Panc1 (cell line): ENCODE measurements around the gene SCN8A. TPM values are rescaled to one million over a fixed set of nuclear protein-coding genes. Genes with fewer than 3 reads are reported as not detected.

Experiments
- ATAC-seq: fragments of 200-7000 bp; cut with Tn5 transposase; 2 replicates; pipeline ENCODE4 v1.9.1; 2020; ENCODE audit warnings: mild to moderate bottlenecking, moderate library complexity
- BruUV-seq: library from RNA; stranded (reverse); fragments of 400-500 nt; replicated peaks from 2 replicates; lab custom pipeline; 2021; lab: Mats Ljungman, UMichigan
- CTCF ChIA-PET: fragments of 300-600 bp; sonication (Branson Sonifier 250); formaldehyde crosslinking; loops from one replicate; lab custom pipeline; 2022; ENCODE audit warnings: antibody characterized with exemption; lab: Charles Lee
- POLR2A ChIA-PET: fragments of 300-600 bp; sonication (Branson Sonifier 250); formaldehyde crosslinking; loops from one replicate; lab custom pipeline; 2022; ENCODE audit warnings: antibody characterized with exemption; lab: Charles Lee
- DNase-seq: peaks from one replicate; pipeline ENCODE4 v3.0.0-alpha.2; 2010; ENCODE audit warnings: low read depth, low spot score
- H3K27ac ChIP-seq: 2 replicates; pipeline ENCODE4 v1.5.1; 2011; ENCODE audit warnings: mild to moderate bottlenecking, low read length, inconsistent platforms
- H3K27me3 ChIP-seq: fragments of 200-500 bp; sonication (Bioruptor generic); 2 replicates; pipeline ENCODE4 v1.6.0; 2014; ENCODE audit warnings: low read length, inconsistent platforms; ENCODE audit not compliant: control insufficient read depth, insufficient read depth
- H3K36me3 ChIP-seq: fragments of 200-500 bp; sonication (Bioruptor generic); 2 replicates; pipeline ENCODE4 v1.5.1; 2014; ENCODE audit warnings: inconsistent platforms, mild to moderate bottlenecking, low read length, moderate library complexity; ENCODE audit not compliant: control insufficient read depth, insufficient read depth
- H3K4me1 ChIP-seq: 2 replicates; pipeline ENCODE4 v1.5.1; 2011; ENCODE audit warnings: inconsistent platforms, mild to moderate bottlenecking, low read length, moderate library complexity; ENCODE audit not compliant: control insufficient read depth, insufficient read depth
- H3K4me3 ChIP-seq, 2 experiments: 2 replicates each; pipeline ENCODE4 v1.5.1; 2011 to 2012; ENCODE audit warnings: low read depth in 2 of 2, low read length in 2 of 2, mild to moderate bottlenecking in 2 of 2, inconsistent platforms in 1 of 2, moderate library complexity in 1 of 2
- H3K9me3 ChIP-seq: fragments of 200-500 bp; sonication (Bioruptor generic); 2 replicates; pipeline ENCODE4 v1.5.1; 2014; ENCODE audit warnings: low read depth, mild to moderate bottlenecking, inconsistent platforms, low read length, moderate library complexity; ENCODE audit not compliant: control insufficient read depth, insufficient read depth
- CTCF ChIP-seq: fragments of 450-650 bp; IDR thresholded peaks from 2 replicates; pipeline ENCODE4 v1.5.1; 2017; ENCODE audit warnings: mild to moderate bottlenecking
- POLR2AphosphoS5 ChIP-seq: IDR thresholded peaks from 2 replicates; pipeline ENCODE4 v1.6.1; 2012; ENCODE audit warnings: mild to moderate bottlenecking, low read depth, low read length, moderate library complexity
- REST ChIP-seq, 2 experiments: IDR thresholded peaks; 2 replicates each; pipeline ENCODE4 v1.6.1; 2011 to 2012; ENCODE audit warnings: low read depth in 2 of 2, control low read depth in 1 of 2, low read length in 1 of 2, mild to moderate bottlenecking in 1 of 2, moderate library complexity in 1 of 2; ENCODE audit not compliant: insufficient read depth in 1 of 2
- SIN3A ChIP-seq: IDR thresholded peaks from 2 replicates; pipeline ENCODE4 v1.6.1; 2012; ENCODE audit warnings: low read depth, mild to moderate bottlenecking, low read length, moderate library complexity, borderline replicate concordance; ENCODE audit not compliant: insufficient read depth
- TCF7L2 ChIP-seq: IDR thresholded peaks from 2 replicates; pipeline ENCODE4 v1.6.1; 2011; ENCODE audit warnings: mild to moderate bottlenecking, low read depth, low read length, inconsistent platforms
- in situ Hi-C: cut with HindIII; loops from 2 replicates; pipeline ENCODE4 v1.10.0; 2016; ENCODE audit warnings: low sequenced_read_pairs, low pct_unique_long_range_greater_than_20kb
- intact Hi-C: fragments of 100-400 bp; cut with micrococcal nuclease; formaldehyde crosslinking; loops from one replicate; pipeline ENCODE4 v1.10.0; 2022; ENCODE audit not compliant: unreplicated experiment
- total RNA-seq: library from RNA; stranded (reverse); gene quantifications from one replicate; pipeline ENCODE4 v1.2.1, GENCODE V29; 2021; ENCODE audit not compliant: unreplicated experiment

SCN8A gene
- total RNA-seq, 1 experiment from 2014 or later: 8.6 TPM

- Histone ChIP-seq H3K4me3 (no peak overlapping the region), H3K9me3 (no peaks in the 10 kb centered on the region), H3K4me1 (no peaks in the 10 kb centered on the region), H3K27me3 (peaks cover 3% of the 10 kb centered on the region; the same call in 1 of the 2 replicates), H3K27ac (no peak overlapping the region), H3K36me3 (no peaks in the 10 kb centered on the region)
- ChIA-PET CTCF (no interaction called here), POLR2A (no interaction called here)
- DNase-seq (no peak), ATAC-seq (no peak)
- in situ Hi-C loops: no loop called here
- intact Hi-C loops: no loop called here
- TF ChIP-seq SIN3A: no peak
- TF ChIP-seq REST (IDR thresholded peaks at IDR 0.05; ENCODE audit: insufficient read depth in 1 of 2, low read depth in 2 of 2, low read length in 1 of 2): no peak
- TF ChIP-seq CTCF: no peak
- no peak for TF ChIP-seq TCF7L2
- TF ChIP-seq POLR2AphosphoS5: no peak
- BruUV-seq: no TSS peak
Measured at GRCh38 chr12:51839310-51839947, 248.4 kb downstream of the SCN8A start.

GRCh38 chr12:51840966-51841365 is 249.9 kb downstream of the SCN8A start:
- POLR2A ChIA-PET: no interaction called here
- no TSS peak for BruUV-seq

More at GRCh38 chr12:51840966-51841365, 249.9 kb downstream of the SCN8A start:
- CTCF ChIA-PET: no interaction called here
- no peak overlapping the region for H3K27ac ChIP-seq
- no peak overlapping the region for H3K4me3 ChIP-seq
- H3K9me3 ChIP-seq: no peaks in the 10 kb centered on the region
- H3K4me1 ChIP-seq: no peaks in the 10 kb centered on the region
- H3K36me3 ChIP-seq: no peaks in the 10 kb centered on the region
- peaks cover 3% of the 10 kb centered on the region; the same call in 1 of the 2 replicates for H3K27me3 ChIP-seq
- TF ChIP-seq TCF7L2 (no peak), CTCF (no peak), REST (IDR thresholded peaks at IDR 0.05; ENCODE audit: insufficient read depth in 1 of 2, low read depth in 2 of 2, low read length in 1 of 2) (no peak)
- intact Hi-C loops (no loop called here), in situ Hi-C loops (no loop called here)
- no peak for ATAC-seq
- no peak for DNase-seq
